Activated effector memory CD4-positive, alpha-beta T cell treated with anti-CD3 and anti-CD28 coated beads, Interleukin-2, amount 50 U/mL, for 16 hours (primary cell): ENCODE results near the gene GNG7.
A peak's percentile ranks its signal among the peaks of the same experiment; 100 is the strongest.
"Not testable (repeated sequence)": the region's sequence is repeated elsewhere in the genome, so short reads cannot be mapped to it uniquely, and the experiment has no call there.

Experiments used
- DNase-seq: peaks from one replicate; pipeline ENCODE4 v3.0.0-alpha.2; 2020

The GNG7 gene

GRCh38 chr19:2546128-2547032 lies 156.1 kb downstream of the GNG7 start:
- no peak for DNase-seq

- DNase-seq = not testable (repeated sequence)
Observed at GRCh38 chr19:2545416-2546127, 156.9 kb downstream of the GNG7 start.

DNA sequence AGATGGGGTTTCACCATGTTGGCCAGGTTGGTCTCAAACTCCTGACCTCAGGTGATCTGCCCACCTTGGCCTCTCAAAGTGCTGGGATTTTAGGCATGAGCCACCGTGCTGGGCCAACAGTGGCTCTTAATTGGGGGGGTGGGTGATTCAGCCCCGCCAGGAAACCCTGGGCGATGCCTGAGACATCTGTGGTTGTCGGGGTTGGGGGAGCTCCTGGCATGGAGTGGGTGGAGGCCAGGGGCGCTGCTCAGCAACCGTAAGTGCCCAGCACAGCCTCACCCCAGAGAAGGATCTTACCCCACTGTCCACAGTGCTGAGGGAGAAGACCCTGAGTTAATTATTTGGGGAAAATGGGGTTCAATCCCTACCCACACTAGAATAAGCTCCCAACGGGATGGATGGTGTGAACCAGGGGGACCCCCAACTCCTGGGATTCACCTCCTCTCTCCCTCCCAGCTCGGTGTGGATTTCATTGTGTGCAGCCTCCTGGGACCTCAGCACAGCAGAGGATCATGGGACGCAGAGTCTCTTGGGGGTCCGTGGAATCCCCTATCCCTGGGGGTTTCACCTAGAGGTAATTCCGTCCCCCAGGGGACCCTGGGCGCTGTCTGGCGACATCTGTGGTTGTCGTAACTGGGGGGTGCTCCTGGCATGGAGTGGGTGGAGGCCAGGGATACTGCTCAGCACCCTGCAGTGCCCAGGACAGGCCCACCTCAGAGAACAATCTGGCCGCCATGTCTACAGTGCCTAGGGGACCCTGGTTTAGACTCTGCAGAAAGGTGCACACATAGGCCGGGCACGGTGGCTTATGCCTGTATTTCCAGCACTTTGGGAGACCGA lies 157.7 kb downstream of the GNG7 start:
- DNase-seq = no peak

DNA sequence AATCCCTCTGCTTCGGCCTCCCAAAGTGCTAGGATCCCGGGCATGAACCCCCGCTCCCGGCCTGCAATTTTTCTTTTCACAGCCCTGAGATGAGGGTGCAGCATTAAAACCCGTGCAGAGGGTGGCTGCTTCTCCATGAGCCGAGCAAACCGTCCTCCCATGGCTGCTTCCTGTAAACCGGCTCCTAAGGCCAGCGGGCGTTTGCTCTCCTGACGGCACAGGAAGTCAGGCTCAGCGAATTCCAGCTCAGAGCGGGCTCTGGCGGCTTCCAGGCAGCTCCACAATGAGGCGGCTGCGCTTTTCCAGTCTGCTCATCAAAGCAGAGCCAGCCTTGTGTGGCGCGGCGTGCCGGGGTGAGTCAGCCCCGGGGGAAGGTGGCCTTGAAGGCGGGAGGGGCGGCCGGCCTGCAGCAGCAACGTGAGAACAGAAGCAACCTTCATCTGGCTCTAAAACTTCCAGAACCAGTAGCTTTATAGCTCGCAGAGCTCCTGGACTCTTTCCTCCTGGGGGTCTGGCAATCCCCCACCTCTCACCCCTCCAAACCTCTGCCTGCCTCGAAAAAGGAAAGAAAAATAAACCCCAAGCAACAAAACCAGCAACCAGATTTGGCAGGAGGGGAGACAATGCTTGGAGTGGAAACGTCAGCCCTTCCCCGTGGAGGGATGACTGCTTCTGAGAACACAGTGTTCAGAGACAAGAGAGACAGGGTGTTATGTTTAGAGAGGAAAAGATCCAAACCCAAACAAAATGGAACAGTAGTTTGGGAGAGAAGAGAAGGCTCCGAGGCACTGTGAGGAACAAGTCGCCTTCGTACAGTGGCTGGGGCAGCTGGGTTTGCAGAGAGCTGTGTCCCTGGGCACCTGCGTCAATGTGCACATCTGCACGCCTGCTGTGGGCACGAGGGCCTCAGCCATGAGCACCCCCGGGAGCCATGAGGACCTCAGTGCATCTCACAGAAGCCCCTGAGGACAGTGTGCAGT lies 158.7 kb downstream of the GNG7 start:
- peak; percentile 87 for DNase-seq

- not testable (repeated sequence) for DNase-seq
Observed at GRCh38 chr19:2543072-2543462, 159.4 kb downstream of the GNG7 start.

DNA sequence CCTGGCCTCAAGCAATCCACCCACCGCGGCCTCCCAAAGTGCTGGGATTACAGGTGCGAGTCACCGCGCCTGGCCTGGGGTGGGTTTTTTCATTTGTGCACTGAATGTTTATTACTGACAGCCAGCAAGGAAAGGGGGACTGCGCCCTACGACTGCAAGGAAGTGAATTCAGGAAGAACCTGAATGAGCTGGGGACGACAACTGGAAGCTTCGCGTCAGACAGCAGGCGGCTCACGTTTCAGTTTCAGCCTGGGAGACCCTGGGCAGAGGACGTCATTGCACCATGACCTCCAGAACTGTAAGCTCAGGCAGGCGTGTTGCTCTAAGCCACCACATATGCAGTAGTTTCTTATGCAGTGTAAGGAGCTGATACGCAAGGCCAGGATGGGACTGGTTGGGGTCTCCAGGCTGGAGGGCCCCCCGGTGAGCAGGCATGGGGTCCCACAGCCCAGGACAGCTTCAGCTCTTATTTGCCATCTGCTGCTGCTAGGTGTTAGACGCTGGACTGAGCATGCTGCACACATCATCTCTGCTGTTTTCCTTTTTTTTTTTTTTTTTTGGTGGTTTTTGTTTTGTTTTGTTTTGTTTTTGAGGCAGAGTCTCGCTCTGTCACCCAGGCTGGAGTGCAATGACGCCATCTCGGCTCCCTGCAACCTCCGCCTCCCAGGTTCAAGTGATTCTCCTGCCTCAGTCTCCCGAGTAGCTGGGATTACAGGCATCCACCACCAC lies 160.0 kb downstream of the GNG7 start:
- no peak for DNase-seq

DNA sequence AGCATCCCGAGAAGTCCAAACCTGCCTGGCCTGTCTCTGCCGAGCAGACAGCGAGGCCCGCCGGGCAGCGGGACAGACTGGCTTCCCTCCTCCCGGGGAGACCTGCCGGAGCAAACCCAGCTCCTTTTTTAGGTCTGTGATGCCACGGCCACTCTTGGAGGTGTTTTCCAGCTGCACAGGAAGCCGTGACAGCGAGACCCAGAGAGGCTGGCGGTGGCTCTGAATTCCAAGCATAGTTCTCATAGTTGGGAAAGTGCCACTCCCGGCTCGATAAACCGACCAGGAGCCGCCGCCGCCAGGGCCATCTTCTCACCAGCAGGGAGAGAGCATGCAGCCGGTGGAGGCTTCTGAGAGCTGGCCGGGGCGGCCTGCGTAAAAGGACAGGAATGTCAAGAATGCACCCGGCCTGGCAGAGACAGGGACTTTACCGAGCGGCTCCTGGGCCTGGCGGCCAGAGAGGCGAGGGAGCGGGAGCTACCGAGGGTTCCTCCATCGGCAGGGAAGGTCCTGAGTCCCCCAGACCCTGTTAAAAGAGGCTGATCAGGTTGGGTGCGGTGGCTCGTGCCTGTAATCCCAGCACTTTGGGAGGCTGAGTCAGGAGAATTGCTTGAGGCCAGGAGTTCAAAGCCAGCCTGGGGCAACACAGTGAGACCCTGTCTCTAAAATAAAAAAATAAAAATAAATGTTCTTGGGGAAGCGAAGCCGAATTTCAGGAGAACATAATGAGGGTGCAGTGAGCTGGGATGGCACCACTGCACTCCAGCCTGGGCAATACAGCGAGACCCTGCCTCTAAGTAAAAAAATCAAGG lies 161.6 kb downstream of the GNG7 start:
- DNase-seq = no peak

DNA sequence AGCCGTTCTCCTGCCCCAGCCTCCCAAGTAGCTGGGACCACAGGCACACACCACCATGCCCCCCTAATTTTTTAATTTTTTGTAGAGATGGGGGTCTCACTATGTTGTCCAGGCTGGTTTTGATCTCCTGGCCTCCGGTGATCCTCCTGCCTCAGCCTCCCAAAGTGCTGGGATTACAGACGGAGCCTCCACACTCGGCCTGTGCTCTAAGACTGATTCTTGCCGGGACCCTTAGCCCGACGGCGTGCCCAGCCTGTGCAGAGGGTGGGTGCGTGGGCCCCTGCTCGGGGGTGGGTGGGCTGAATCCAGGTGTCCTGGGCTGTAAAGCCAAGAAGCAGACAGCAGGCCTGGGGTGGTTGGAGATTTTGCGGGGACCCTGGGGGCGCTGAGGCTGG lies 162.2 kb downstream of the GNG7 start:
- no peak for DNase-seq

GRCh38 chr19:2538096-2538757 lies 164.3 kb downstream of the GNG7 start:
- DNase-seq = no peak

DNA sequence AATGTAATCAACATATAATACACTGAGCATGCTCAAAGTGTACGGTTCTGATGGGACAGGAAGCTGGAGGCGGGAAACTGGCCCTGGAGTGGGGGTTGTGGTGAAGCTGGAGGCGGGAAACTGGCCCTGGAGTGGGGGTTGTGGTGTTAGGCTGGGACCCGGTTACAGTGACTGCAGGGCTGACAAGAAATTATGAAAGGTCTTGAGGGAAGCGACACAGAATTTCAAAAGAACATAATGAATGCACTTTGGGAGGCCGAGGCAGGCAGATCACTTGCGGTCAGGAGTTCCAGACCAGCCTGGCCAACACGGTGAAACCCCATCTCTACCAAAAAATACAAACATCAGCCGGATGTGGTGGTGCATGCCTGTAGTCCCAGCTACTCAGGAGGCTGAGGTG lies 164.9 kb downstream of the GNG7 start:
- not testable (repeated sequence) for DNase-seq

- DNase-seq = no peak
Observed at GRCh38 chr19:2536461-2536860, 166.0 kb downstream of the GNG7 start.

GRCh38 chr19:2534423-2535013 lies 168.0 kb downstream of the GNG7 start:
- DNase-seq = no peak

- no peak for DNase-seq
Observed at GRCh38 chr19:2533686-2534422, 168.6 kb downstream of the GNG7 start.

GRCh38 chr19:2533072-2533425 lies 169.4 kb downstream of the GNG7 start:
- DNase-seq = no peak

GRCh38 chr19:2532252-2533071 lies 170.0 kb downstream of the GNG7 start:
- no peak for DNase-seq

- DNase-seq = not testable (repeated sequence)
Observed at GRCh38 chr19:2529942-2530341, 172.6 kb downstream of the GNG7 start.

DNA sequence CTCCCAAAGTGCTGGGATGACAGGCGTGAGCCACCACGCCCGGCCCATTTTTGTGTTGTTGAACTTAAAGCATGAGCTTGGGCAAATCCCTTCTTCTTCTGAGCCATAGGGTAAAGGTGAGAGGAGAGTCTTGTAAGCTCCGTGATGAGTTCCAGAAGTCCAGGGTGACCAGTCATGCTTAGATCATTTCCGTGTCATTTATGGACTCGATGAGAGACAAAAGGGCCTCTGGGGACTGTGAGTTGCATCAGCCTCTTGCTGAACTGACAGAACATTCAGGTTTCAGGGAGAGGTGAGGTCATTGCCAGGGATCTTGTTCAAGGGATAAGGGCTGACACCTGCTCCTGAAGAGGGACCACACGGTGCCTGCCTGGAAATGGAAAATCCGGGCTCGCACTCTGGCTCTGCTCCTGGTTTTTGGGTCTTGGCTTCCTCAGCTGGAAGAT lies 173.0 kb downstream of the GNG7 start:
- DNase-seq = no peak

DNA sequence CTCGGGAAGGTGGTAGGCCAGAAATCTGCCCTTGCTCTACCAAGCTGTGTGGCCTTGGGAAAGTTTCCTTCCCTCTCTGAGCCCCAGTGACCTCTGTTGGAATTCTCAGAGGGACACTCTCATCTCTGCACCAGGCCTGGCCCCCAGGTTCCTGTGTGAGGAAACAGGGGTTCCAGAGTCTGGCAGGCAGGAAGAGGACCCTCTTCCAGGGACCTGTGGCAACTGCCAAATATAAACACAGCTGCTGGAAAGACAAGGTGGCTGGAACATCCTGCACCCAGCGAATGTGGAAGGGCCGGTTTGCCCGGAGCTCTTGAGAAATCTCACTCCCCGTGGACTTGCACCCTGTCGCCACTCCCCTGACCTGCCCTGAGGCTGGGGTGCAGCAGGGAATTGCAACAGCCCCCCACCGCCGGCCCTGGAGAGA lies 173.8 kb downstream of the GNG7 start:
- no peak for DNase-seq
